GM21381 (cell line): ENCODE results near the gene ZNF784.

Experiments used
- ATAC-seq: cut with Tn5 transposase; IDR thresholded peaks from one replicate; pipeline ENCODE4 v1.9.1; 2021; ENCODE audit warnings: mild to moderate bottlenecking, moderate library complexity; ENCODE audit not compliant: unreplicated experiment

The ZNF784 gene

DNA sequence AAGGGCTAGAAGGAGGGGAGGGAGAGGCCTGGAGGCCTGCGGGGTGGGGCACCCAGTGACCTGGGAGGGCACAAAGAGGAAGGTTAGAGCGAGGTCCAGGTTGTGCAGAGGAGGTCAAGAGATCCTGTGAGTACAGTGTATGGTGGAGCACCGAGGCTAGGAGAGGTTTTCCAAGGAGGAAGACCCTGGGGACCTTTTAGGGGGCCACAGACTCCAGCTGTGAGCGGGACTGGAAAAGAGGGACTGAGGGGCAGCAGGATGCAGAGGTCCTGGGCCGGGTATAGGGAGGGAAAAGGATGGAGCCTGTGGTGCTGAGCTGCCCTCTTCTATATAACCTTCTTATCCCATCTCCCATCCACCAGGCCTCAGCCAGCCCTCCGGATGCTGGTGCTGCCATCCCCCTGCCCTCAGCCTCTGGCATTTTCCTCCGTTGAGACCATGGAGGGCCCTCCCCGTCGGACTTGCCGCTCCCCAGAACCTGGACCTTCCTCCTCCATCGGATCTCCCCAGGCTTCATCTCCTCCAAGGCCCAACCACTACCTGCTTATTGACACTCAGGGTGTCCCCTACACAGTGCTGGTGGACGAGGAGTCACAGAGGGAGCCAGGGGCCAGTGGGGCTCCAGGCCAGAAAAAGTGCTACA, 19.9 kb upstream of the ZNF784 start:
- ATAC-seq, result no peak

DNA sequence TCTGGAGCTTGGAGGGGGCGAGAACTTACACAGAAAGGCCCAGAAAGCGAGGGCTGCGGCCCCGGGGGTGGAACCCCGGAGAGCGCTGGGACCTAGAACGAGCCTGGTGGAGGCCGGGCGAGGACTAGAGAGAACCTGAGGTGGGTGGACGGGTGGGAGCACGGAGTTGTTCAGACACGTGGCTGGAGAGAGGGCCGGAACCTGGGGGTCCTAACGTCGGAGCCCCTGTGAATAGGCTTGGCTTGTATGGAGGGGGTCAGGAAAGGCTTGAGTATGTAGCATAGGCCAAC, 19.5 kb upstream of the ZNF784 start:
- ATAC-seq, result no peak

DNA sequence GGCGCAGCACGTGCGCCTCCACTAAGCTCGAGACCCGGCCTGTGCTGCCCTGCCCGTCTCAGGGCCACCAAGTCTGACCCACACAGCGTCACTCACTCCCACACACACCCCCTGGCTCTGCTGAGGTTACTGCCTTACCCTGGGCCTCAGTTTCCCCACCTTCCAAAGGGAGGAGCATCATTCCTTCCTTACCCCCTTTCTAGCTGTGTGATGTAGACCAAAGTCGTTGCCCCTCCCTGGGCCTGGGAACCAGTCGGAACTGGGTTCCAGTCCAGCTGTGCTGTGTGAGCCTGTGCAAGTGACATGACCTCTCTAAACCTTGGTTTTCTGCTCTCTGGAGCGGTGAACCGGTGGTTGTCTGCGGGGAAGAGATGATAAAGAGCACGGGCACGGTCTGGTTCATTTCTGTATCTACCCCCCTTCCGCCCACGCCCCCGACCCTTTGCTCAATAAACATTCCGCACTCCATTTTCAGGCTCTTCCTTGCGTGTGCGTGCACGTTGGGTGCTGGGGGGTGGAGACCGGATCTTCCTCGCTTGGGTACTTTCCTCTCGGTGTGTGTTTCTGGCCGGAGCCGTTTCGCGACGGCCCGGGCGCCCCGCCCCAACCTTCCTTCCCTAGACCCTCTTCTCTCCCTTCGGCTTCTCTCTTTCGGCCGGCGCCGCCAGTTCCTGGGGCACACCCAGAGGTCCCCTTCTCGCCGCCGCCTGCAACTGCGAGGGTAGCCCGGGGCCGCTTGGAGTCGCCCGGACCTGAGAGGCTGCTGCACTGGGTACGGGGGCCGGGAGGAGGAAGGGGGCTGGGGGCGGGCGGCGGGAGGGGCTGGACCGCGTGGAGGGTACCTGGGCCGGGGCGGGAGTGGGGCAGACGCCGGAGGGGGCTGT, 18.9 kb upstream of the ZNF784 start, which contains the start of gene ZNF581:
Gene ZNF581 (plus strand): TSS at position 647 of the 884 bp plus-strand sequence. CDS start 923 bp downstream, outside the sequence.
- ATAC-seq, result no peak

GRCh38 chr19:55642153-55643002, 18.0 kb upstream of the ZNF784 start:
- ATAC-seq, result no peak

DNA sequence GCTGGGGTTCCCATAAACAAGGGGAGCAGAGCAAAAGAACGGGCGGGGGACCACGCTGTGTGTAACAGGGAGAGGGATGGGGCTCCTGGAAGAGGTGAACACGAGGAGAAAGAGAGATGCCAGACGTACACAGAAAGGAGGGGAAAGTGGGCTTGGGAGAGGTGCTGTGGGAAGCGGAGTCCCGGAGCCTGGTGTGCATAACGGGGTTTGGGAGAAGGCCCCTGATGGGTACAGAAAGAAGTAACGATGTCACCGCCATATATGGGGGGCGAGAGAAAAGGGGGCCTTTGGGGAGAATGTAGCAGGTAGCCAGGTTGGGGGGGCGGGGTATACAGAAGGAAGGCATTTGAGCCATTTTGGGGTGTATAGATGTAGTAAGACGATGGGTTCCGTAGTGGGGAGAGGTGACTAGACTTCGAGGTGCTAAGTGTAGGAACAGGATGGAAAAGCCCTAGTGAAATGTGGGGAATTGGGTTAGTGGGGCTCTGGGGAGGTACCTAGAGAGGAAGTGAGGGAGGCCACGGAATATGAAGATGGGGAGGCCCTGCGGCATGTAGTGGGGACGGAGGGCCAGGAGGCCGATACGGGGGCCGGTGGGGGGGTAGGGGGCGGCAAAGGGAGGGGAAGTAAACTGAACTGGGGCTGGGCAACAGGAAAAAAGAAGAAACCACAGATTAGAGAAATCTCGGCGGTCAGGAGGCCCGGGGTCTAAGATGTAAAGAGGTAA, 17.2 kb upstream of the ZNF784 start:
- no peak for ATAC-seq

- ATAC-seq, result peak; percentile 38
These were observed 16.4 kb upstream of the ZNF784 start, which contains the start of gene ZNF580 for GRCh38 chr19:55640577-55641425. ZNF580 (plus strand) TSS chr19:55641002; CDS start chr19:55642509, 1,507 bp downstream.

DNA sequence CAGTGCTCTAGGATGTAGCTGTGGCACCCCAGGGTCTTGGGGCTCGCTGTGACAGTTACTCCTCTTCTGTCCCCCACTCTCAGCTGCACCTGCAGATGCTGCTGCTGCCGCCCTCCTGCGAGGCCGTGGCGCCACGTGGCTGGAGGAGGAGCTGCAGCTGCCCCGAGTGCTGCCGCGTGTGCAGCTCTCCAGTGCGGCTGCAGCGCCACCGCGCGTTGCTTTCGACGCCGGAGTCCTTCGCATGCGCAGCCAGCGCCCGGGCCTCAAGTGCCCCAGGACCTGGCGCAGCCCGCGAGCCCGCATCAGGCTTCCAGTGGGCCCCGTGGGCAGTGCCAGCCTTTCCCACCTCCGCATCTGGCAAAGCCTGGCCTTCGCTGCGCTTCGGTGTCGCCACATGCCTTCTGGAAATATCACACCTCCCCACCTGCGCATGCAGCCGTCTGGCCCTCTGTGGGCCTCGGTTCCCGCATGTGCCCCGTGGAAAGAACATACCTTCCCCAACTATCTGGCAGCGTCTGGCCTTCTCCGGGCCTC, 15.7 kb upstream of the ZNF784 start:
- ATAC-seq, result no peak

DNA sequence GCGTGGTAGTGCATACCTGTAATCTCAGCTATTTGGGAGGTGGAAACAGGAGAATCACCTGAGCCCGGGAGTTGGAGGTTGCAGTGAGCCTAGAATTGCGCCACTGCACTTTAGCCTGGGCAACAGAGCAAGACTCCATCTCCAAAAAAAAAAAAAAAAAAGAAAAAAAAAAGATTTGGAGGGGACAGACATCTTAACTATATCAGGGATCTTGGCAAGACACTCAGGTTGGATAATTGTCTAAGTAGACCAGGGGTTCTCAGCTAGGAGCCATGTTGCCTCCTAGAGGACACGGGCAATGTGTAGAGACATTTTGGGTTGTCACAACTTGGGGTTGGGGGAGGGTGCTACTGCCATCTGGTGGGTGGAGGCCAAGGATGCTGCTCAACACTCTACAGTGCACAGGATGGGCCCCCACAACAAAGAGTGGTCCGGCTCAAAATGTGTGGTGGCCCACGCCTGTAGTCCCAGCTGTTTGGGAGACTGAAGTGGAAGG, 14.5 kb upstream of the ZNF784 start:
- ATAC-seq, result no peak

DNA sequence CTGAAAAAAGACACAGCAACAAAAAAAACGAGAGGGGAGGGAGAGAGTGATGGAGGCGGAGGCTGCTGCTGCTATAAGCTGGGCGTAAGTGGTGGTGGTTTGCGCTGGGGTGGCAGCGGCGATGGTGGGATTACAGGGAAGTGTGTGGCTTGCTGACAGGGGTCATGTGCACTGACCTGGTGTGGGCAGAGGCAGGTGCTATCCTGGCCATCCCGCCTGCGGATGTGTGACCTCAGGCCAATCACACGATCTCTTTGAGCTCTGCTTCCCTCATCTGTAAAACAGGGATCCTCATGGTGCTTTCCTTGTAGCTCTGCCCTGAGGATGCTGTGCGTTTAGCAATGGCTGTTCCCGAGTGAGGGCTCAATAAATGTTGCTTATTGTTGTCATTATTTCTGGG, 13.2 kb upstream of the ZNF784 start:
- no peak for ATAC-seq

DNA sequence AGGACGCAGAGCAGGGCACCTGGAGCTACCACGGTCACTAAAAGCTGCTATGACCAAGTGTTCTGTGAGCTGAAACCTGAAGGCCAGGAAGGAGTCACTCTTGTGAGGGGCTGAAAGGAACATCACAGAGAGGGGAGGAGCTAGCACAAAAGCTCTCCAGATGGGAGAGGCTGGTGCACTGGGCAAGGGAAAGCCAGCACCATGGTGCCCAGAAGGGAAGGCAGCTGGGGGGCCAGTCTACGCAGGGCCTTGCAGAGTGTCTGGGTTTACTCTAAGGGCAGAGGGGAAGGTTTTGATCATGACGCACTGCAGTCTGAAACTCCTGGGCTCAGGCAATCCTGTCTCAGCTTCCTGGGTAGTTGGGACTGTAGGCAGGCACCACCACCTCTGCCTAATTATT, 12.4 kb upstream of the ZNF784 start:
- no peak for ATAC-seq

DNA sequence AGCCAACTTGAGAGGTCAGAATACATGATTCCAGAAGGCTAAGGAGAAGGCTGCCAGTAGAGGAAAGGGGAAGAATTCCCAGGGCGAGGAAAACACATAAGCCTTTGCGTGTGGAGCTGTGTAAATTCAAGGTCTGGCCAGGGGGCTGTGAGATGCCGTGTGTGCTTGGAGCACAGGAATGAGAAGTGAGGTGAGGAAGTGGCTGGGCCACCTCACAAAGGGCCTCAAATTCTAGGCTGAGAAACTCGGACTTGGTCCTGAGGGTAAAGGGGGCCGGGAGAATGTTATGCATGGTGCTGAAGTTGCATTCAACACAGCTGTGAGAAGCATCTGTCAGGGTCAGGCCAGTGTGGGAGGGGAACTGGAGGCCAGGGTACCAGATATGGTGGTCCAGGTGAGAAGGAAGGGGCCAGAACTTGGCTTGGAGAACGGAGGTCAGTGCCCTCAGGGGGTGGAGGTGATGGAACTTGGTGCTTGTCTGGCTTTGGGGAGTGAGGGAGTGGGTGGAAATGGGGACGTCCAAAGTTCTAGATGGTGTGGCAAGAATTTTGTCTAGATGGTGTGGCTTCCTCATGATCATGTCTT, 11.6 kb upstream of the ZNF784 start:
- ATAC-seq, result no peak

GRCh38 chr19:55635334-55635717, 11.0 kb upstream of the ZNF784 start:
- no peak for ATAC-seq

- ATAC-seq, result no peak
These were observed 9.5 kb upstream of the ZNF784 start for GRCh38 chr19:55633861-55634260.

DNA sequence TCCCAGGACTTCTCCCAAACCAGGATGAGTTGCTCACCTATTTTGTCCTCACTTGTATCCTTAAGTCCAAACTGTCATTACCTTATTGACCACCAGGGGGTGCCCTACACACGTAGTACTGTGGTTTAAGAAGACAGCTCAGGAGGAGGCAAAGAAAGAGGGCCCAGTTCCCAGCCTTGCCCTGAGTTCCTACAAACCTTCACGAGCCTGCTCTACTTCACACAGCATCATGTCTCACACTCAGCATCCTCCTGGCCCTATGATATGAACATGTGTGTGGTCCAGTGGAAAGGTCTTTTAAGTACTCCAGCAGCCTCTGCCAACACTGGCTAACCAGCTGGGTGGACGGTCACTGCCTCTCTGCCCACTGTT, 8.1 kb upstream of the ZNF784 start:
- ATAC-seq, result no peak

DNA sequence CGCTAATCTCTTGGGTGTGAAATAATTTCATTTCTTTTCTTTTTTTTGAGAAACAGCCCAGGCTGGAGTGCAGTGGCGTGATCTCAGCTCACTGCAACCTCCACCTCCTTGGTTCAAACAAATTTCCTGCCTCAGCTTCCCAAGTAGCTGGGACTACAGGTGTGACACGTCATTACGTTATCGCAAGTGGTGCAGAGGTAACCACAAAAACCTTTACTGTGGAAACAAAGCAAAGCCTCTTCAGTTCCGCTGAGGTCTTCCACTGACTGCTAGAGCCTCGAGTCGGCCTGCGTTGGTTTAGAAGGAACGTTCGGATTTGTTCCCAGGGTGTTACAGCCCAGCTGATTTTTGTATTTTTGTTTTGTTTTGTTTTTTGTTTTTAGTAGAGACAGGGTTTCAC, 2.0 kb upstream of the ZNF784 start:
- no peak for ATAC-seq

DNA sequence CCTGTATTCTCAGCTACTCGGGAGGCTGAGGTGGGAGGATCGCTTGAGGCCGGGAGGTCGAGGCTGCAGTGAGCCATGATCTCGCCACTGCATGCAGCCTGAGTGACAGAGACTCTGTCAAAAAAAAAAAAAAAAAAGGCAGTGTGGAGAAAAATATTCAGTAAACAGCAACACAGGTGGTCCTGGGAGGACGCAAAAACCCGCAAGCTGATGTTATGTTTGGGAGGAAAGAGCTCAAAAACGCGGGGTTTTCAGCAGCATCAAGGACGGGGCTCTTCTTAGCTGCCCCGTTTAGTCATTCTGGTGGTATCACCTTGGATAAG, 599 bp upstream of the ZNF784 start:
- no peak for ATAC-seq

GRCh38 chr19:55623561-55623960, 805 bp downstream of the ZNF784 start:
- no peak for ATAC-seq

DNA sequence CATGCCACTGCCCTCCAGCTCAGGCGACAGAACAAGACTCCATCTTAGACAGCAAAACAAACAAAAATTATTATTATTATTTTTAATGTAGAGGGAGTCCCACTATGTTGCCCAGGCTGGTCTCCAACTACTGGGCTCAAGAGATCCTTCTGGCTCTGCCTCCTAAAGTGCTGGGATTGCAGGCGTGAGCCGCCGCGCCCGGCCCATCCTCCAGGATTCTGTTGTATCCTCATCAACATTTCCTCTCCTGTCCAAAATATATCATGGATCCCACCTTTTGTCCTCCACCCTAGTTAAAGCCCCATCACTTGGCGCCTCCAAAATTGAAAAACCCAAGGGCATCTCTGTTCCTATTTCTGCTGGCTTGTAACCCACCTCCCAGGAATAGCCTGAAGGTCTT, 1.2 kb downstream of the ZNF784 start:
- ATAC-seq, result no peak

GRCh38 chr19:55622242-55622969, 2.0 kb downstream of the ZNF784 start:
- no peak for ATAC-seq
